Caco-2 (cell line): Measurements from ENCODE around the gene DNAJC4. TPM values are rescaled to one million over a fixed set of nuclear protein-coding genes. Genes with fewer than 3 reads are reported as not detected.

Experiments
- BruUV-seq: library from RNA; stranded (reverse); fragments of 400-500 nt; replicated peaks from 2 replicates; lab custom pipeline; 2021; lab: Mats Ljungman, UMichigan
- CTCF ChIA-PET: fragments of 300-600 bp; sonication (Branson Sonifier 250); formaldehyde crosslinking; loops from one replicate; lab custom pipeline; 2022; ENCODE audit warnings: antibody characterized with exemption; lab: Charles Lee
- POLR2A ChIA-PET: fragments of 300-600 bp; sonication (Branson Sonifier 250); formaldehyde crosslinking; loops from one replicate; lab custom pipeline; 2022; ENCODE audit warnings: antibody characterized with exemption; lab: Charles Lee
- DNase-seq, 2 experiments: peaks; one replicate each; pipeline versions ENCODE4 v3.0.0 to v3.0.0-alpha.2; 2020 to 2022
- H3K27me3 ChIP-seq: replicated peaks from 2 replicates; pipeline ENCODE4 v1.6.0; 2011; ENCODE audit warnings: low read length; ENCODE audit not compliant: control insufficient read depth, insufficient read depth
- H3K36me3 ChIP-seq: 2 replicates; pipeline ENCODE4 v1.5.1; 2011; ENCODE audit warnings: low read length; ENCODE audit not compliant: control insufficient read depth, insufficient read depth
- H3K4me1 ChIP-seq: fragments of 250-450 bp; sonication (Bioruptor Pico); 2 replicates; pipeline ENCODE4 v1.5.1; 2020; ENCODE audit warnings: mild to moderate bottlenecking
- H3K4me3 ChIP-seq: 2 replicates; pipeline ENCODE4 v1.5.1; 2011; ENCODE audit warnings: low read depth, mild to moderate bottlenecking, control low read depth, low read length
- H3K9me3 ChIP-seq: fragments of 250-450 bp; sonication (Bioruptor Pico); 2 replicates; pipeline ENCODE4 v1.5.1; 2020; ENCODE audit warnings: mild to moderate bottlenecking, moderate library complexity
- H3K27ac Mint-ChIP-seq: one replicate; pipeline ENCODE4 v1.8.0; 2022; ENCODE audit warnings: mixed read lengths; ENCODE audit not compliant: unreplicated experiment
- H3K27me3 Mint-ChIP-seq: one replicate; pipeline ENCODE4 v1.8.0; 2022; ENCODE audit warnings: mixed read lengths; ENCODE audit not compliant: insufficient read depth, unreplicated experiment
- H3K36me3 Mint-ChIP-seq: one replicate; pipeline ENCODE4 v1.8.0; 2022; ENCODE audit warnings: mild to moderate bottlenecking, mixed read lengths; ENCODE audit not compliant: insufficient read depth, unreplicated experiment
- H3K4me1 Mint-ChIP-seq: one replicate; pipeline ENCODE4 v1.8.0; 2022; ENCODE audit warnings: low read depth, mixed read lengths; ENCODE audit not compliant: unreplicated experiment
- H3K4me3 Mint-ChIP-seq: one replicate; pipeline ENCODE4 v1.8.0; 2022; ENCODE audit warnings: mild to moderate bottlenecking, moderate library complexity, mixed read lengths; ENCODE audit not compliant: unreplicated experiment
- H3K9me3 Mint-ChIP-seq: one replicate; pipeline ENCODE4 v1.8.0; 2022; ENCODE audit warnings: mixed read lengths; ENCODE audit not compliant: unreplicated experiment
- CTCF ChIP-seq, 2 experiments: fragments of 200-600 bp in 1 of 2; IDR thresholded peaks; 1 replicate in 1 of 2; 2 replicates in 1 of 2; pipeline versions ENCODE4 v1.5.1 to v1.8.0; 2011 to 2022; ENCODE audit warnings: antibody characterized with exemption in 1 of 2, control low read depth in 1 of 2, inconsistent platforms in 1 of 2, low read depth in 1 of 2, low read length in 1 of 2, mild to moderate bottlenecking in 1 of 2, moderate library complexity in 1 of 2; ENCODE audit not compliant: insufficient read depth in 1 of 2, severe bottlenecking in 1 of 2, unreplicated experiment in 1 of 2
- intact Hi-C: fragments of 100-400 bp; cut with micrococcal nuclease; formaldehyde crosslinking; loops from one replicate; pipeline ENCODE4 v1.10.0; 2022; ENCODE audit not compliant: unreplicated experiment
- total RNA-seq: library from RNA; stranded (reverse); gene quantifications from 2 replicates; pipeline ENCODE4 v1.2.3, GENCODE V29; 2022

The DNAJC4 gene
- total RNA-seq, 1 experiment from 2014 or later, result 22.9 TPM

GRCh38 chr11:64258356-64258755, 28.0 kb downstream of the DNAJC4 start:
- intact Hi-C loops, result no loop called here
- H3K36me3 Mint-ChIP-seq, result peaks cover 49% of the 10 kb centered on the region

GRCh38 chr11:64258946-64259532, 28.7 kb downstream of the DNAJC4 start:
- Histone ChIP-seq H3K4me3 (no peak overlapping the region), H3K36me3 (peaks cover 4% of the 10 kb centered on the region), H3K4me1 (no peaks in the 10 kb centered on the region), H3K27me3 (no peaks in the 10 kb centered on the region), H3K9me3 (no peaks in the 10 kb centered on the region)
- intact Hi-C loops, result no loop called here
- ChIA-PET POLR2A (no interaction called here), CTCF (no interaction called here)
- Mint-ChIP-seq H3K4me3 (no peak overlapping the region), H3K27me3 (no peaks in the 10 kb centered on the region), H3K36me3 (peaks cover 49% of the 10 kb centered on the region), H3K4me1 (peaks cover 8% of the 10 kb centered on the region), H3K27ac (no peak overlapping the region), H3K9me3 (no peaks in the 10 kb centered on the region)
- TF ChIP-seq CTCF (IDR thresholded peaks at IDR 0.05; ENCODE audit: insufficient read depth in 1 of 2, low read depth in 1 of 2, low read length in 1 of 2, severe bottlenecking in 1 of 2, unreplicated experiment in 1 of 2), result no peak
- no TSS peak for BruUV-seq
- no peak for DNase-seq

More at GRCh38 chr11:64258356-64258755, 28.0 kb downstream of the DNAJC4 start:
- POLR2A ChIA-PET, result no interaction called here
- Histone ChIP-seq H3K9me3 (no peaks in the 10 kb centered on the region), H3K27me3 (no peaks in the 10 kb centered on the region), H3K36me3 (peaks cover 4% of the 10 kb centered on the region), H3K4me3 (no peak overlapping the region), H3K4me1 (no peaks in the 10 kb centered on the region)
- DNase-seq, result no peak
- Mint-ChIP-seq H3K4me3 (no peak overlapping the region), H3K27ac (no peak overlapping the region), H3K9me3 (no peaks in the 10 kb centered on the region), H3K4me1 (peaks cover 8% of the 10 kb centered on the region), H3K27me3 (no peaks in the 10 kb centered on the region)
- TF ChIP-seq CTCF (IDR thresholded peaks at IDR 0.05; ENCODE audit: insufficient read depth in 1 of 2, low read depth in 1 of 2, low read length in 1 of 2, severe bottlenecking in 1 of 2, unreplicated experiment in 1 of 2), result no peak
- CTCF ChIA-PET, result no interaction called here
- no TSS peak for BruUV-seq

- TF ChIP-seq CTCF (IDR thresholded peaks at IDR 0.05; ENCODE audit: insufficient read depth in 1 of 2, low read depth in 1 of 2, low read length in 1 of 2, severe bottlenecking in 1 of 2, unreplicated experiment in 1 of 2), result no peak
- Histone ChIP-seq H3K27me3 (no peaks in the 10 kb centered on the region), H3K4me1 (no peaks in the 10 kb centered on the region), H3K9me3 (no peaks in the 10 kb centered on the region), H3K4me3 (no peak overlapping the region), H3K36me3 (peaks cover 5% of the 10 kb centered on the region)
- no peak overlapping the region for H3K4me3 Mint-ChIP-seq
- H3K4me1 Mint-ChIP-seq, result peaks cover 8% of the 10 kb centered on the region
- no TSS peak for BruUV-seq
- no peak overlapping the region for H3K27ac Mint-ChIP-seq
- intact Hi-C loops, result no loop called here
- DNase-seq, result no peak
- no peaks in the 10 kb centered on the region for H3K9me3 Mint-ChIP-seq
- POLR2A ChIA-PET, result no interaction called here
- H3K36me3 Mint-ChIP-seq, result peaks cover 55% of the 10 kb centered on the region
- CTCF ChIA-PET, result no interaction called here
- no peaks in the 10 kb centered on the region for H3K27me3 Mint-ChIP-seq
Measured at GRCh38 chr11:64259533-64260067, 29.3 kb downstream of the DNAJC4 start.
